Measurements from ENCODE around the gene TNNT3. TPM values are rescaled to one million over a fixed set of nuclear protein-coding genes. Genes with fewer than 3 reads are reported as not detected.

TNNT3 gene
- total RNA-seq, 2 donors from 2014 or later: 1.6 TPM; not detected in 1

GRCh38 chr11:1876361-1877063 is 43.0 kb upstream of the TNNT3 start:
- H3K36me3 ChIP-seq (replicated peaks in 1 of 2; ENCODE audit: insufficient read depth in 1 of 2, low read depth in 2 of 2): no peaks in the 10 kb centered on the region
- H3K27me3 ChIP-seq: no peaks in the 10 kb centered on the region
- TF ChIP-seq POLR2A (IDR thresholded peaks at IDR 0.05) (no peak), CTCF (IDR thresholded peaks at IDR 0.05) (peak; percentile 20 to 53 (median 46))
- ATAC-seq (no peak), DNase-seq (peak; percentile 43 to 59 (median 54))
- no peak overlapping the region for H3K4me3 ChIP-seq
- 36 to 45% methylated on average over 17 to 26 of the region's 26 CpGs for WGBS, 2 donors
- peaks cover 18% of the 10 kb centered on the region for H3K4me1 ChIP-seq
- intact Hi-C loops (cut with DNase I): loop anchor here (5.0 kb wide), 1 partner anchor 49 kb away; no protein-coding TSS in a partner anchor
- H3K9me3 ChIP-seq: no peaks in the 10 kb centered on the region
- peak overlapping the region in 1 of 4 donors; percentile 0 for H3K27ac ChIP-seq

DNA sequence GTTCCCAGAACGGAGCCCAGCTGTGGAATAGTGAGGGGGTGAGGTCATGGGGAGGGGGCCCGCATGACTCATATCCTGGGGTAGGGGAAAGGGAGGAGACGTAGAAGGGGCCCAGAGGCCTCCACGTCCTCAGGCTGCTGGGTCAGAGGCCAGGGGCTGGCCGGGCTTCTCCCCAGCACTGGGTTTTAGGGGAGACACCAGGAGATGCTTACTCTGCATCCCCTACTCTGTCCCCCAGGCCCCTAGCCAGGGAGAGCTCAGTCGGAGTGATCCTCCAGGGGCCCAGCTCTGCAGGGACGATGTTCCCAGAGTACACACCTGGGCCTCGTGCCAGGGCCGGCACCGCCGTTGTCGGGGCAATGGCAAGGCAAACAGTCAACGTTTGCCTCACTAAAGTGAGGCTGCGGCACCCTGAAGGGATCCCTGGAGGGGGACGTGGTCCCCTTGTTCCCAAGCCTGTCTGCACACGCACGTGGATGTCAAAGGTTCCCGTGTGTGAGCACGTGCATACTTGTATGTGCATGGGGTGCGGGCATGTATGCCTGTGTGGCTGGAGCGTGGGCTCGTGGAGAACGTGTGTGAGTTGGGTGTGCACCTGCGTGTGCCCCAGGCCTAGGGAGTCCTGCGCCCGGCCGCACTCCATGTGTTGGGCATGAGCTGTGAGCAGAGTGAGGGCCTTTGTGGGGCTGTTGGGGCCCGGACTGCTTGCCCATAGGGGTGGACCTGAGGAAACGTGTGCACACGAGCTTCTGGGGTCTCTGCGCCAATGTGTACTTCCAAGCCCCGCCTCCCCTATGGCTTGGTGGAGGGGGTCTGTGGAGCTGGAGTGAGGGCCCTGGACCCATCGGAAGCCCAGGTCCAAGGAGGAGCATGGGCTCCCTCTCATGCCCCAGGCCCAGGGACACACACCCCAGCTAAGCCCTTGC is 42.0 kb upstream of the TNNT3 start:
- H3K4me3 ChIP-seq: no peak overlapping the region
- 57 to 88% methylated on average over 14 to 31 of the region's 33 CpGs for WGBS, 2 donors
- peak; percentile 44 to 70 (median 58) for DNase-seq
- H3K27ac ChIP-seq: peak overlapping the region in 1 of 4 donors; percentile 17
- H3K27me3 ChIP-seq: no peaks in the 10 kb centered on the region
- ATAC-seq: no peak
- H3K36me3 ChIP-seq (replicated peaks in 1 of 2; ENCODE audit: insufficient read depth in 1 of 2, low read depth in 2 of 2): no peaks in the 10 kb centered on the region
- H3K9me3 ChIP-seq: no peaks in the 10 kb centered on the region
- H3K4me1 ChIP-seq: peaks cover 27% of the 10 kb centered on the region
- TF ChIP-seq POLR2A (IDR thresholded peaks at IDR 0.05) (no peak), CTCF (IDR thresholded peaks at IDR 0.05) (no peak)
- intact Hi-C loops (cut with DNase I): loop anchor here (5.0 kb wide), 1 partner anchor 50 kb away; no protein-coding TSS in a partner anchor

DNA sequence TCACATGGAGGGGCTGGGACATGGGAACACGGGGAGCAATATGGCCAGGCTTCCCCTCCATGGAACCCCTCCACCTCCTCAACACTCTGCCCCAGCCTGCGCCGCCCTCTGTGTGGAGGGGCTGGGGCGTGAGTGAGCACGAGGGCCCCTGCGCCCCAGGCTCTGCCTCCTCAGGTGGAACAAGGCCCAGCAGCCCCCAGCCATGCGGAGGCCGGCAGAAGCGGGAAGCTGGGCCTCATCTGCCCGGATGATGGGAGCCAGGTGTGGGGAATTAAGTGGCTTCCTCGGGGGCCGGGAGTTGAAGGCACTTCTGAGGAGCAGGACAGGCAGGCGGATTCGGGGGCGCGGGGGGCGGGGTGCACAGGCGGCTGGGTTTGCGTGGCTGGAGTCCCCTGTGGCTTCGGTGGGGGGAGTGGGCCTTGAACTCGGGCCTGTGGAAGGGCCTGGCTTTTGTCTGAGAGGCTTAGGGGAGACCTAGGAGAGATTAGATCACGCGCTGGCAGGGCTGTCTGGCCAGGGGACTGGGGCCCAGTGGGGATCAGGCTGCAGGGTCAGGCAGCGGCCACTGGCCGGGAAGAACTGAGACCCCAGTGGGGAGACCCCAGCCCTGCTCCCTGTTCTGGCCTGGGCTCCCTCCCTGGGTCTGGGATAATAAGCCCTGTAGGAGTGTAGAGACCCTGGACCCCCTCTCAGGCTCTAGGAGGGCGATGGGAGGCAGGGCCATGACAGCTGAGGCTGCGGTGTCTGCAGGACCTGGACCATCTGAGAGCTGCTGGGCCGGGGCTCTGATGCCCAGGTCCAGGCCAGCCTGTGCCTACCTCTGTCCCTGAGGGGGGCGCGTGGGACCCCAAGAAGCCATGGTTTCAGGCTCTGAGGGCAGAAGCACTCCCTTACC is 41.1 kb upstream of the TNNT3 start:
- ATAC-seq (no peak), DNase-seq (peak; percentile 7 to 11 (median 10))
- no peak overlapping the region for H3K4me3 ChIP-seq
- H3K27ac ChIP-seq: peak overlapping the region in 1 of 4 donors; percentile 17
- no peaks in the 10 kb centered on the region for H3K36me3 ChIP-seq (replicated peaks in 1 of 2; ENCODE audit: insufficient read depth in 1 of 2, low read depth in 2 of 2)
- H3K9me3 ChIP-seq: no peaks in the 10 kb centered on the region
- no peak for TF ChIP-seq CTCF (IDR thresholded peaks at IDR 0.05)
- TF ChIP-seq POLR2A (IDR thresholded peaks at IDR 0.05): no peak
- no peaks in the 10 kb centered on the region for H3K27me3 ChIP-seq
- intact Hi-C loops (cut with DNase I): loop anchor here (5.0 kb wide), 1 partner anchor 51 kb away; no protein-coding TSS in a partner anchor
- 86 to 90% methylated on average over 8 to 30 of the region's 30 CpGs for WGBS, 2 donors
- H3K4me1 ChIP-seq: peaks cover 30% of the 10 kb centered on the region

DNA sequence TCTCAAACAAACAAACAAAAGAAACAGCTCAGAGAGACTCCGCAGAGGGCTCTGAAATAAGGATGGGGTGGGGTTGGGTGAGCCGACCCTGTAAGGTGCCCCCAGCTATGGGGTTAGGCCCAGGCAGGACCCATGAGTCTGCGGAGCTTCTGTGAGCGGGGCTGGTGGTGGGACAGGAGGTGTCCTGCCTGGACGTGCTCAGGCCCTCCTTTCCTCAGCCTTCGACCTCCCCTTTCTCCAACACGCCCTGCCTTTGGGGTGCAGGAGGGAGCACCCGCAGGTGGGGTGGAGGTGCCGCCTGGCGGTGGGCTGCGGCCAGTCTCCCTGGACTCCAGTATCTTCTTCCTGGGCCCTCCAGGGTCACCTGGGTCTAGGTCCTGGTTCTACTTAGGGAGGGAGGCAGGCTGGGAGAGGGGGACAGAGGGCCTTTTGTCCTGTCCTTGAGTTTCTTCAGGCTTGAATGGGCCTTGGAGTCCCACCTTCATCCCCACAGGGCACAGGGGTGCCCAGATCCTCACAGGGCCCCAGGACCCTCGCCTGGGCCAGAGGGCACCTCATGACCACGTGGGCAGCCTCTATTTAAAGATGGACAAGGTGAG is 40.1 kb upstream of the TNNT3 start:
- H3K9me3 ChIP-seq: no peaks in the 10 kb centered on the region
- no peak for TF ChIP-seq POLR2A (IDR thresholded peaks at IDR 0.05)
- TF ChIP-seq CTCF (IDR thresholded peaks at IDR 0.05): no peak
- WGBS, 2 donors: 89 to 90% methylated on average over 11 to 13 of the region's 13 CpGs
- no peak for ATAC-seq
- DNase-seq: peak in 1 of 4 donors; percentile 10
- peaks cover 30% of the 10 kb centered on the region for H3K4me1 ChIP-seq
- H3K27ac ChIP-seq: peak overlapping the region in 1 of 4 donors; percentile 40
- H3K36me3 ChIP-seq (replicated peaks in 1 of 2; ENCODE audit: insufficient read depth in 1 of 2, low read depth in 2 of 2): no peaks in the 10 kb centered on the region
- intact Hi-C loops (cut with DNase I): loop anchor here (5.0 kb wide), 1 partner anchor 52 kb away; no protein-coding TSS in a partner anchor
- no peak overlapping the region for H3K4me3 ChIP-seq
- no peaks in the 10 kb centered on the region for H3K27me3 ChIP-seq

All from body of pancreas (tissue), 4 donors.